PFSK-1 (cell line): ENCODE measurements around the gene OR2J2.

Experiments
- FOXP2 ChIP-seq: optimal IDR thresholded peaks from 2 replicates; pipeline ENCODE3; 2011; ENCODE audit warnings: borderline replicate concordance, control low read depth, inconsistent platforms; ENCODE audit not compliant: insufficient read depth; ENCODE audit errors: extremely low read length, extremely low read depth
- POLR2AphosphoS5 ChIP-seq: IDR thresholded peaks from 2 replicates; pipeline ENCODE4 v1.6.1; 2012; ENCODE audit warnings: low read depth, mild to moderate bottlenecking, control low read depth, low read length, moderate library complexity
- SIN3A ChIP-seq: IDR thresholded peaks from 2 replicates; pipeline ENCODE4 v1.6.1; 2012; ENCODE audit warnings: mild to moderate bottlenecking, low read length, moderate library complexity, borderline replicate concordance; ENCODE audit not compliant: insufficient read depth
- TAF1 ChIP-seq: IDR thresholded peaks from 2 replicates; pipeline ENCODE4 v1.6.1; 2012; ENCODE audit warnings: low read length, control low read depth, borderline replicate concordance; ENCODE audit not compliant: insufficient read depth
- TF ChIP-seq, protein P1 (sequence below), 2 experiments: IDR thresholded peaks; 2 replicates each; pipeline versions ENCODE4 v1.6.1 to v1.8.0; 2011 to 2012; ENCODE audit warnings: low read depth in 2 of 2, low read length in 2 of 2, control low read depth in 1 of 2, inconsistent platforms in 1 of 2, mild to moderate bottlenecking in 1 of 2, moderate library complexity in 1 of 2; ENCODE audit not compliant: insufficient read depth in 1 of 2

Gene OR2J2

DNA sequence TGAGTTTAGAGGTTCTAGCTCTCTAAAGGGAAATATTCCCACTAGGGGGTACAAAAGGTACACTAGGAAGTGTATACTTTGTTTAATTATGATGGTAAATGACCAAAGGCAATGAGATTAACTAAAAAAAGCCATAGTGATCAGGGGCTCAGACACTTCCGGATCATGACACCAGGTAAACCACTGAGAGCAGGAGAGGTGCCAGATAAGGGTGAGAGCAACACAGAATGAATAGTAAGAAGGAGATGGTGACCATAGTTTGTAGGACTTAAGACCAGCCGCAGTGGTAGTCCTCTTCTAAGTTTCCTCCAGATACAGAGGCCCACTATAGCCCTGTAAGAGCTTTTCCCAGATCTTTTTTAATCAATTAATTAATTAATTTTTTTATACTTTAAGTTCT is 40.8 kb downstream of the OR2J2 start:
- TF ChIP-seq SIN3A (no peak), TAF1 (no peak)

GRCh38 chr6:29216528-29216927 is 45.8 kb downstream of the OR2J2 start:
- TF ChIP-seq SIN3A, result no peak
- no peak for TF ChIP-seq POLR2AphosphoS5
- no peak for TF ChIP-seq TAF1
- TF ChIP-seq, protein P1, sequence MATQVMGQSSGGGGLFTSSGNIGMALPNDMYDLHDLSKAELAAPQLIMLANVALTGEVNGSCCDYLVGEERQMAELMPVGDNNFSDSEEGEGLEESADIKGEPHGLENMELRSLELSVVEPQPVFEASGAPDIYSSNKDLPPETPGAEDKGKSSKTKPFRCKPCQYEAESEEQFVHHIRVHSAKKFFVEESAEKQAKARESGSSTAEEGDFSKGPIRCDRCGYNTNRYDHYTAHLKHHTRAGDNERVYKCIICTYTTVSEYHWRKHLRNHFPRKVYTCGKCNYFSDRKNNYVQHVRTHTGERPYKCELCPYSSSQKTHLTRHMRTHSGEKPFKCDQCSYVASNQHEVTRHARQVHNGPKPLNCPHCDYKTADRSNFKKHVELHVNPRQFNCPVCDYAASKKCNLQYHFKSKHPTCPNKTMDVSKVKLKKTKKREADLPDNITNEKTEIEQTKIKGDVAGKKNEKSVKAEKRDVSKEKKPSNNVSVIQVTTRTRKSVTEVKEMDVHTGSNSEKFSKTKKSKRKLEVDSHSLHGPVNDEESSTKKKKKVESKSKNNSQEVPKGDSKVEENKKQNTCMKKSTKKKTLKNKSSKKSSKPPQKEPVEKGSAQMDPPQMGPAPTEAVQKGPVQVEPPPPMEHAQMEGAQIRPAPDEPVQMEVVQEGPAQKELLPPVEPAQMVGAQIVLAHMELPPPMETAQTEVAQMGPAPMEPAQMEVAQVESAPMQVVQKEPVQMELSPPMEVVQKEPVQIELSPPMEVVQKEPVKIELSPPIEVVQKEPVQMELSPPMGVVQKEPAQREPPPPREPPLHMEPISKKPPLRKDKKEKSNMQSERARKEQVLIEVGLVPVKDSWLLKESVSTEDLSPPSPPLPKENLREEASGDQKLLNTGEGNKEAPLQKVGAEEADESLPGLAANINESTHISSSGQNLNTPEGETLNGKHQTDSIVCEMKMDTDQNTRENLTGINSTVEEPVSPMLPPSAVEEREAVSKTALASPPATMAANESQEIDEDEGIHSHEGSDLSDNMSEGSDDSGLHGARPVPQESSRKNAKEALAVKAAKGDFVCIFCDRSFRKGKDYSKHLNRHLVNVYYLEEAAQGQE (IDR thresholded peaks at IDR 0.05; ENCODE audit: insufficient read depth in 1 of 2, low read depth in 2 of 2, low read length in 2 of 2), result no peak
- TF ChIP-seq FOXP2, result no peak
